GM12865 (cell line): ENCODE measurements around the gene RABGGTB.

Experiments used
- DNase-seq: peaks from one replicate; pipeline ENCODE4 v3.0.0; 2010; ENCODE audit warnings: low read depth
- H3K4me3 ChIP-seq: 2 replicates; pipeline ENCODE4 v1.5.1; 2011; ENCODE audit warnings: mild to moderate bottlenecking, low read depth, low read length, control low read depth
- TF ChIP-seq, protein P1 (sequence below): IDR thresholded peaks from 2 replicates; pipeline ENCODE4 v1.5.1; 2011; ENCODE audit warnings: low read length, control low read depth, low read depth, inconsistent platforms; ENCODE audit not compliant: insufficient read depth; ENCODE audit errors: missing control alignments

The RABGGTB gene

DNA sequence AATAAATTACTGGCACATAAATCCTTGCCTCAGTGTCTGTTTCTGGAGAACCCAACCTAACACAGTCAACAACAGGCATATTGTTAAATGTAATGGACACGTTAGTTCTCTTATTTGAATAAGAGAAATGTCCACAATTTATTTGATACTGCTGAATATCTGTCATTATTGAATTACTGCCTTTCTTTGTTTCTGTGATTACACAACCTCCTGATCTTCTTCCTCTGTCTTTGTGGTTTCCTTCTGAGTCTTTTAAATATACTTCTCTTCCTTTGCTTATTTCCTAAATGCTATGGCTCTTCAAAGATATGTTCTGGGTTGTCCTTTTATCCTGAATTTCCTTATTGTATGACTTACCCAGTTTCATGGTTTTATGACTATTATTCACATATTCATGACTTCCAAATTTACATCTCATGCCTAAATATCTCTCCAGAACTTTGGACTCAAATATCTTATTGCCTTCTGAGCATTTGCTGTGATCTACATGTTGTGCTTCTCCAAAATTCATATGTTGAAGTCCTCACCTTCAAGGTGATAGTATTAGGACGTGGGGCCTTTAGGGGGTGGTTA lies 50.6 kb downstream of the RABGGTB start:
- DNase-seq, result no peak
- TF ChIP-seq, protein P1, sequence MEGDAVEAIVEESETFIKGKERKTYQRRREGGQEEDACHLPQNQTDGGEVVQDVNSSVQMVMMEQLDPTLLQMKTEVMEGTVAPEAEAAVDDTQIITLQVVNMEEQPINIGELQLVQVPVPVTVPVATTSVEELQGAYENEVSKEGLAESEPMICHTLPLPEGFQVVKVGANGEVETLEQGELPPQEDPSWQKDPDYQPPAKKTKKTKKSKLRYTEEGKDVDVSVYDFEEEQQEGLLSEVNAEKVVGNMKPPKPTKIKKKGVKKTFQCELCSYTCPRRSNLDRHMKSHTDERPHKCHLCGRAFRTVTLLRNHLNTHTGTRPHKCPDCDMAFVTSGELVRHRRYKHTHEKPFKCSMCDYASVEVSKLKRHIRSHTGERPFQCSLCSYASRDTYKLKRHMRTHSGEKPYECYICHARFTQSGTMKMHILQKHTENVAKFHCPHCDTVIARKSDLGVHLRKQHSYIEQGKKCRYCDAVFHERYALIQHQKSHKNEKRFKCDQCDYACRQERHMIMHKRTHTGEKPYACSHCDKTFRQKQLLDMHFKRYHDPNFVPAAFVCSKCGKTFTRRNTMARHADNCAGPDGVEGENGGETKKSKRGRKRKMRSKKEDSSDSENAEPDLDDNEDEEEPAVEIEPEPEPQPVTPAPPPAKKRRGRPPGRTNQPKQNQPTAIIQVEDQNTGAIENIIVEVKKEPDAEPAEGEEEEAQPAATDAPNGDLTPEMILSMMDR, result no peak
- no peak overlapping the region for H3K4me3 ChIP-seq

DNA sequence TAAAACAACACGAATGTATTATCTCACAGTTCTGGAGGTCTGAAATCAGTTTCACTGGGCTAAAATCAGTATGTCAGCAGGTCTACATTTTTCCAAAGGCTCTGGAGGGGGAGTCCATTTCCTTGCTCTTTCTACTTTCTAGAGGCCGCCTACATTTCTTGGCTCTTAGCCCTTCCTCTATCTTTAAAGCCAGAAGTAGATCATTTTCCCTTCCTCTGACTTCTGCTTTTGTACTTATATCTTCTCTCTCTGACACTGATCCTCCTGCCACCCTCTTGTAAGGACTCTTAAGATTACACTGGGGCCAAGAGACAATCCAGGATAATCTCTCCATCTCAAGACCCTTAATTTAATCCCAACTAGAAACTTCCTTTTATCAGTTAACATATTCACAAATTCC lies 52.0 kb downstream of the RABGGTB start:
- no peak for DNase-seq
- no peak overlapping the region for H3K4me3 ChIP-seq
- TF ChIP-seq, protein P1, result no peak

DNA sequence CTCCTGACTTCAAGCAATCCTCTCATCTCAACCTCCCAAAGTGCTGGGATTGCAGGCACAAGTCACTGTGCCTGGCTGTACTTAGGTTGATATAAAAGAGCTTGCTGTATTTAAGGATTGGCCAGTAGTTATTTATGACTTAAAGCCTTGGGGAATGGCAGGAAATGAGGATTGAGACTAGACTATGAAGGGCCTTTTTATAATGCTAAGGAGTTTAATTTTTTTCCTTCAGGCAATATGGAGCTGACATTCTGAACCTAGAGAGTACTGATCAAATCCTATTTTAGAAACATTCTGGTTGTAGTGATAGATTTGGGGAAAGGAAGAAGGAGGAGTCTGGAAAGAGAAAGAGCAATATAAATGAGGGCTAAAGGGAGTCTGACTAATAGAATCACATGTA lies 55.4 kb downstream of the RABGGTB start:
- no peak overlapping the region for H3K4me3 ChIP-seq
- TF ChIP-seq, protein P1, result no peak
- no peak for DNase-seq
